ENCODE results near the gene MED25.
A peak's percentile ranks its signal among the peaks of the same experiment; 100 is the strongest.

The MED25 gene

GRCh38 chr19:49799798-49800376, 18.2 kb upstream of the MED25 start:
- DNase-seq = no peak

- no peak for DNase-seq
Measured at GRCh38 chr19:49800771-49801170, 17.3 kb upstream of the MED25 start.

- no peak for DNase-seq
Measured at GRCh38 chr19:49801401-49801888, 16.6 kb upstream of the MED25 start.

- no peak for DNase-seq
Measured at GRCh38 chr19:49801966-49802661, 16.0 kb upstream of the MED25 start.

- no peak for DNase-seq
Measured at GRCh38 chr19:49802836-49803528, 15.1 kb upstream of the MED25 start.

- DNase-seq = no peak
Measured at GRCh38 chr19:49803529-49803856, 14.6 kb upstream of the MED25 start.

GRCh38 chr19:49805822-49806619, 12.1 kb upstream of the MED25 start:
- no peak for DNase-seq

GRCh38 chr19:49806620-49806959, 11.5 kb upstream of the MED25 start:
- DNase-seq = no peak

- no peak for DNase-seq
Measured at GRCh38 chr19:49807058-49807903, 10.8 kb upstream of the MED25 start.

- no peak for DNase-seq
Measured at GRCh38 chr19:49807904-49808675, 10.0 kb upstream of the MED25 start.

- DNase-seq = no peak
Measured at GRCh38 chr19:49808711-49809159, 9.4 kb upstream of the MED25 start.

GRCh38 chr19:49809160-49809940, 8.7 kb upstream of the MED25 start:
- DNase-seq = no peak

GRCh38 chr19:49809941-49810389, 8.1 kb upstream of the MED25 start:
- DNase-seq = no peak

- DNase-seq = no peak
Measured at GRCh38 chr19:49811328-49811727, 6.8 kb upstream of the MED25 start.

- peak in 1 of 2 experiments; percentile 24 for DNase-seq
Measured at GRCh38 chr19:49812452-49812996, 5.6 kb upstream of the MED25 start.

GRCh38 chr19:49812997-49813861, 4.9 kb upstream of the MED25 start, which contains the start of gene FUZ:
TSS of gene FUZ (minus strand) at chr19:49813292. CDS start at chr19:49813106, 186 bp downstream.
- peak; percentile 94 to 96 for DNase-seq

GRCh38 chr19:49814010-49814409, 4.1 kb upstream of the MED25 start:
- no peak for DNase-seq

GRCh38 chr19:49816590-49816989, 1.5 kb upstream of the MED25 start:
- DNase-seq = no peak
